Stimulated activated CD4-positive, alpha-beta T cell treated with anti-CD3 and anti-CD28 coated beads, Interleukin-4, amount 100 ng/mL, for 48 hours (primary cell): ENCODE data around the gene MLLT1.
A peak's percentile ranks its signal among the peaks of the same experiment; 100 is the strongest.
"Not testable (repeated sequence)": the region's sequence is repeated elsewhere in the genome, so short reads cannot be mapped to it uniquely, and the experiment has no call there.

Source experiments
- DNase-seq, 2 donors: peaks; one replicate each; pipeline ENCODE4 v3.0.0-alpha.2; 2020; ENCODE audit warnings: low read depth in 2 of 2

The MLLT1 gene, protein sequence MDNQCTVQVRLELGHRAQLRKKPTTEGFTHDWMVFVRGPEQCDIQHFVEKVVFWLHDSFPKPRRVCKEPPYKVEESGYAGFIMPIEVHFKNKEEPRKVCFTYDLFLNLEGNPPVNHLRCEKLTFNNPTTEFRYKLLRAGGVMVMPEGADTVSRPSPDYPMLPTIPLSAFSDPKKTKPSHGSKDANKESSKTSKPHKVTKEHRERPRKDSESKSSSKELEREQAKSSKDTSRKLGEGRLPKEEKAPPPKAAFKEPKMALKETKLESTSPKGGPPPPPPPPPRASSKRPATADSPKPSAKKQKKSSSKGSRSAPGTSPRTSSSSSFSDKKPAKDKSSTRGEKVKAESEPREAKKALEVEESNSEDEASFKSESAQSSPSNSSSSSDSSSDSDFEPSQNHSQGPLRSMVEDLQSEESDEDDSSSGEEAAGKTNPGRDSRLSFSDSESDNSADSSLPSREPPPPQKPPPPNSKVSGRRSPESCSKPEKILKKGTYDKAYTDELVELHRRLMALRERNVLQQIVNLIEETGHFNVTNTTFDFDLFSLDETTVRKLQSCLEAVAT

DNA sequence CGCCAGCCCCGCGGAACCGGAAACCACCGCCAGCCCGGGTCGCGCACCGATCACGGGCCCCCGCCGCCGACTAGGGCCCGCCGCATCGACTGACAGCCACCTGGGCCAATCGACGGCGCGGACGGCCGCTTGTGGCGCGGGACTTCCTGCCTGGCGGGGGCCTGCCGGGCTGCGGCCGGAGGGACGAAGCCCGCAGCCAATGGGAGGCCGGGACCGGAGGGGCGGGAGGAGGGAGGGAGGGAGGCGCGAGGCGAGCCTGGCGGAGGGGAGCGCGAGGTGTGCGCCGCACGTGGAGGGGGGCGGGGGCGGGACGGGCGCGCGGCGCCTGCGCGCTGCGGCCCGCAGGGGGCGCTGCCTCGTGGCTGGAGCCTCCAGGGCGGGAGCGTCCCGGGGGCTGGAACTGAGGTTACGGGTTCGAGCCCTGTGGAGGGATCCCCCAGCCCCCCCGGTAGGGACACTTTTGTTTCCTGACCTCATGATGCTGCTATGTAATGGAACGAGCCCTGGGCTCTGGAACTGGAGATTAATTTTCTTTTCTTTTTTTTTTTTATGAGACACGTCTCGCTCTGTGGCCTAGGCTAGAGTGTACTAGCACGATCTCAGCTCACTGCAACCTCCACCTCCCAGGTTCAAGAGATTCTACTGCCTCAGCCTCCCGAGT is at the start of gene MLLT1:
Gene MLLT1, minus strand, starts transcription at position 45 of the 661 bp plus-strand sequence. CDS start 191 bp downstream, outside the sequence.
- DNase-seq: peak; percentile 93 to 97

DNA sequence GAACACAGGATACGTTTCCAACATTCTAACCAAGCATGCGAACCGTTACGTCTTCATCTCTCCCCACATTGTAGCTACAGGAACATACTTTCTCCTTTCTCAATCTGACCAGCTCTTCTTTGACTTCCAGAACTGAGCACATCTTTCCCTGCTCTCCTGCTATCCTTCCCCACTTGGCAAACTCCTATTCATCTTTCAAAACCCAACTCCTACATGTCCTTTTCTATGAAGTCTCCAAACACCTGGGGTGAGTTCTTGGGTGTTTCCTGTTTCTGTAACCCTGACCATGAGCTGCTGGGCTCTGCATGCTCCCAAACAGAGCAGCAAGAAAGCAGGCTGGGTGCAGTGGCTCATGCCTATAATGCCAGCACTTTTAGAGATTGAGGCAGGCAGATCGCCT is 47.0 kb upstream of the MLLT1 start:
- DNase-seq: no peak

DNA sequence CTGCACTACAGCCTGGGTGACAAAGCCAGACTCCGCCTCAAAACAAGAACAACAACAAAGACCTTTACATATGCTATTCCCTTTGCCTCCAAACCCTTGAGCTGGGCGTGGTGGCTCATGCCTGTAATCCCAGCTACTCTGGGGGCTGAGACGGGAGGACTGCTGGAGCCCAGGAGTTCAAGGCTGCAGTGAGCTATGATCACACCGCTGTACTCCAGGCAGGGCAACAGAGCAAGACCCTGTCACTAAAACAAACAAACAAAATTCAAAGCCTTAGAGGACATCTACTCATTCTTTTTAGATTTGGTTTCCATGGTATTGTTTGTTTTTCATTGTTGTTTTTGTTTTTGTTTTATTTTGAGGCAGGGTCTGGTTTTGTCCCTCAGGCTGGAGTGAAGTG is 45.8 kb upstream of the MLLT1 start:
- no peak for DNase-seq

DNA sequence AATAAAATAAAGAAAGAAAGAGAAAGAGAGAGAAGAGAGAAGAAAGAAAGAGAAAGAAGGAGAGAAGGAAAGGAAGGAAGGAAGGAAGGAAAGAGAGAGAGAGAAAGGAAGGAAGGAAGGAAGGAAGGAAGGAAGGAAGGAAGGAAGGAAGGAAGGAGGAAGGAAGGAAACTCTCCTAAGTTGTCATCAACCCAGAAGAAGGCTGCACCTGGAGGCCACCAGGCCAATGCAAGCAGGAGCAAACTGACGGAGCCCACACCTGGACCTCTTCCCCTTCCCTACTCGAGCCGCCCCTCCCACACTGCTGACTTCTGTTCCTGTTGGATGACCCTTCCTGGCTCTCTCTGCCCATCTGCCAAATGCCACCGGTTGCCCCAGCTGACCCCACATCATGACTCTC is 45.0 kb upstream of the MLLT1 start:
- no peak for DNase-seq

DNA sequence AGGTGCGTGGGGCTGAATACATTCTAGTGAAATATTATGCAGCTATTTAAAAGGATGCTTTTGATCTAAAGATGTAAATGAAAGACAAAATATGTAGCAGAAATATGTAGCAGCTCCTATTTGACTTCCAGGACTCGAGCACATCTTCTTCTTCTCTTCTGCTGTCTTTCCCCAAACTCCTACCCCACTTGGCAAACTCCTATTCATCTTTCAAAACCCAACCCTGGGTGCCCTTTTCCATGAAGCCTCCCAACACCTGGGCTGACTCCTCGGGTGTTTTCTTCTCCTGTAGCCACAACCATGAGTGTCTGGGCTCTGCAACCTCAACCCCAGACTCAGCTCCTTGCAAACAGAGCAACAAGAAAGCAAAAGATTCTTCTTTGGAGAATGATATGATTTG is 42.5 kb upstream of the MLLT1 start:
- DNase-seq: no peak

DNA sequence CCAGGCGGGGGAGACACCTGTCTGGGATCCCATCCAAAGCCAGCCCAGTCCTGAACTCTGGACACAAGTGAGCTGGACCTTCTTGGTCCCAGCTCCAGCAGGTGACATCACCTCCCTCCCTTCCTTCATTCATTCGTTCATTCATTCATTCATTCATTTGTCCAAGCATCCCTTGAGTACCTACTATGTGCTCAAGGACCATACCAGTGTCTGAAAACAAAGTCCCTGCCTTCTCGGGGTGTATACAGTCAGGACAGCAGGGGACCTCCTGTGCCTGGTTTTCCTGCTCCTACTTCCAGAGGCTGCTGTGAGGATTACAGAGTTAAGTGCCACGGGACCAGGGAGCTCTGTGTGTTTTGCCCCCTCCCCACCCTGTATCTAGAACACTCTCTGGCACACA is 39.6 kb upstream of the MLLT1 start:
- no peak for DNase-seq

DNA sequence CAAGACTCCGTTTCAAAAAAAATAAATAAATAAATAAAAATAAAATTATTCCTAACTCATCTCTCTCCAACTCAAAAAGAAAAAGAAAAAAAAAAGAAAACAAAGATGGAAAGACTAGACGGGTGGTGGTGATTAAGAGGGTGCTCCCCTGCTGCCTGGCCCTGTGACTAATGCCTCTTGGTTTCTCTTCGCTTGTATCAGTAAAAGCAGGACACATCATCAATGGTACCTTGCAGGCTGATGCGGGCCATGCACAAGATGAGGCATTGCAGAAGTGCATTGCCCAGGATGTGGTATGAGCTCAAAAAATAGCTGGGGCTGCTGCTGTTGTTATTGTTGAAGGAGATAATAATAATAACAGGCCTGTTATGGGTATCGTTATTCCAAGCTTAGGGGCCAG is 39.0 kb upstream of the MLLT1 start:
- peak in 1 of 2 donors; percentile 8 for DNase-seq

DNA sequence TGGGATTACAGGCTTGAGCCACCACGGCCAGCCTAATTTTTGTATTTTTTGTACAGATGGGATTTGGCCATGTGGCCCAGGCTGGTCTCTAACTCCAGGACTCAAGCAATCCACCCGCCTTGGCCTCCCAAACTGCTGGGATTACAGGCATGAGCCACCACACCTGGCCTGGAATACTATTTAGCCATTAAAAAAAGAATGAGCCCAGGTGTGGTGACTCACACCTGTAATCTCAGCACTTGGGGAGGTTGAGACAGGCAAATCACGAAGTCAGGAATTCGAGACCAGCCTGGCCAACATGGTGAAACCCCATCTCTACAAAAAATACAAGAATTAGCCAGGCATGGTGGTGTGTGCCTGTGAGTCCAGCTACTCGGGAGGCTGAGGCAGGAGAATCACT is 35.9 kb upstream of the MLLT1 start:
- not testable (repeated sequence) for DNase-seq

DNA sequence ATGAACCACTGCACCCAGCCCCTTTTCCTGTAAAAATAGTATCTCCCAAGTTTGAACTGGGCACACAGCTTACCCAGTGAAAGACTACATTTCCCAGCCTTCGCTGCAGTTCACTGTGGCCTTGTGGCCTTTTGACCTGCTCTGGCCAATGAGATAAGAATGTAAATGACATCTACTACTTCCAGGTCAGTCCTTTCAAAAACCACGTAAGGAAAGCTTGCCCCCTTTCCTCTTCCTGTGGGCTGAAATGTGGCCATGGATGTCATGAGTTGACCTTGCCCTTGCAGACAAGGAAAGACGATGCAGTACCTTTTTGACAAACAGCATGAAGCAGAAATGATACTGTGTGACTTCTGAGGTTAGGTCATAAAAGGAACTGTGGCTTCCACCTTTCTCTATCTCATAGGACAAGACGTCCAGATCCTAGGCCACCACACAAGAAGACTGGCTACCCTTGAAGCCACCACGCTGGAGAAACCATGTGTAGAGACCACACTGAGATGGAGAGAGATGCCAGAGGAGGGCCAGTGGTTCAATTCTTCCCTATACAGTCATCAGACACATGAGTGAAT is 33.7 kb upstream of the MLLT1 start:
- no peak for DNase-seq

DNA sequence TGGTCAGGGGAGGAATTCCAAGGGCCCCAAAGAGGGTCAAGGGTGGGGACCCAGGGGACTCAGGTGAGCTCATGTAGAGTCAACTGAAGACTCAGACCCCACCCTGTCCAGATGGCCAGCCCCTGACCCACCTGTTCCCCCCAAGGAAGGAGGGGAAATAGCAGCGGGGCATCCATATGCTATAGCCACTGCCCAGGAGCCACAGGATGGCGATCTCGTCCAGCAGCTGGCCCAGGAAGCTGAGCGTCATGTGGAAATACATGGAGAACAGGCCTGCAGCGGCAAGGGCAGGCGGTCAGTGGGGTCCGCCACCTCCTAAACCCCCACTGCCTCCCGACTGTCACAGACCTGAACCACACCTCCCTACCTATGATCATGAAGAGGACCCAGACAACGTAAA is 32.2 kb upstream of the MLLT1 start:
- no peak for DNase-seq

DNA sequence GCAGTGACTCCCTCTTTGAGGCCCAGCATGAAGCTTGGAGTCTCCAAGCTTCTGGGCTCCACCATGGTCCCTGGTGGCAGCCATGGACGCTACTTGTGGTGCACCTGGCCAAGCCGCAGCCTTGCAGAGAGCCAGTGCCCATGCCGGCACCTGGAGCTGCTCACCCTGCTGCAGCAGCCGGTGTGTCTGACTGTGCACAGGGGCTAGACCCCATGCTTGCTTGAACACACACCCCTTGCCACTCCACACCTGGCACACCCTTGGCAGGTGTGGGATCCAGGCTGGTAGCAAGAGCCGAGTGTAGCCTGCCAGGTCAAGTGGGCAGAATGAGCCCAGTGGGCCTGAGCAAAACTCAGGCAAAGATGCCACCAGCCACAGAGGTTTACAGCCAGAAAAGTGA is 18.6 kb upstream of the MLLT1 start:
- DNase-seq: no peak

DNA sequence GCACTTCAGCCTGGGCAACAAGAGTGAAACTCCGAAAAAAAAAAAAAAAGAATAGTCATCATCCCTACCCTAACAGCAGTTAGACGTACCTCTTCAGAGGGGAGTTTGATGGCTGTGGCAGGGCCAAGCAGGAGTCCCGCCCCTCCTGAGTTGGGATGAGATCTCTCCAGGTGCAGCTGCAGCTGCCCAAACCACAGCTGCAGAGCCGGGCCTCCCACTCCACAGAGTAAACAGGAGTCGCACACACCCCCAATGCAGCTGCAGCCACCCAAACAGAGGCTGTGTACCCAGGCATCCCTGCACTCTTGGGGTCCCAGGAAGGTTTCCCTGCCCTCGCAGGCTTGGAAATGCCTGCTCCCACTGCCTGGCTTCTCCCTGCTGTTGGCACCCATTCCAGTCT is 17.4 kb upstream of the MLLT1 start:
- no peak for DNase-seq

DNA sequence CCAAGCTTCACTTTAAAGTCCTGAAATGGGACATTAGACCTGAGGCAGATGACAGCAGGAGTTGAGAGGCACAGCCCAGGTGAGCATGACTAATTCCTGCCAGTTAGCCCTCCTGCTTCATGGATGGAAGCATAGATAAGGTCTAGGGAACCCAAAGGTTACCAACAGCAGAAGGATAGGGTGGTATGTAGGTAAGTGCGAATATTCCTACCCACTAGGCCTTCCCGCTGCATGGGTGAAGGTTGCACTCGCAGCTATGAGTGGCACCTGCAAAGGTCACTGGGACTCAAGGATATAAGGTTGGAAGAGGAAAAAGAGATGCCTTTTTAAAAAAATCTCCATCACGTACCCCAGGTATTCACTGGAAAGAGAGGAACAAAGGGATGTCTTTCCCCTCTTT is 12.2 kb upstream of the MLLT1 start:
- no peak for DNase-seq

DNA sequence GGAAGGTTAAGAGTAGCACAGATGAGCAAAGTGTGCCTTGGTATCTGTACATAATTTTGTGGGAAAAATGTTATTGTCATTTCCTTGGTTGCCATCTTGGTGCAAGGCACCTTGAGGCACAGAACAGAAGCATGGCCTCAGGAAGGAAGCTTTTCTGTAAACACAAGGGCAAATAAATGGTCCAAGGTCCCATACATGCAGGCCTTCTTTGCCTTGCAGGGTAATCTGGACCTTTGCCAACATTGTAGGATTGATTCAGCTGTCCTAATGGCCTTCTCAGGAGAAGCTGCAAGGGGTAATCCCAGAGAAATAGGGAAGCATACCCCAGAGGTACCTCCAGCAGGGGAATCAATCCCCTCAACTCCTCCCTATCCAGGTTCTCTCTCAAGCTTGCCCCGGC is 9.0 kb upstream of the MLLT1 start:
- no peak for DNase-seq

DNA sequence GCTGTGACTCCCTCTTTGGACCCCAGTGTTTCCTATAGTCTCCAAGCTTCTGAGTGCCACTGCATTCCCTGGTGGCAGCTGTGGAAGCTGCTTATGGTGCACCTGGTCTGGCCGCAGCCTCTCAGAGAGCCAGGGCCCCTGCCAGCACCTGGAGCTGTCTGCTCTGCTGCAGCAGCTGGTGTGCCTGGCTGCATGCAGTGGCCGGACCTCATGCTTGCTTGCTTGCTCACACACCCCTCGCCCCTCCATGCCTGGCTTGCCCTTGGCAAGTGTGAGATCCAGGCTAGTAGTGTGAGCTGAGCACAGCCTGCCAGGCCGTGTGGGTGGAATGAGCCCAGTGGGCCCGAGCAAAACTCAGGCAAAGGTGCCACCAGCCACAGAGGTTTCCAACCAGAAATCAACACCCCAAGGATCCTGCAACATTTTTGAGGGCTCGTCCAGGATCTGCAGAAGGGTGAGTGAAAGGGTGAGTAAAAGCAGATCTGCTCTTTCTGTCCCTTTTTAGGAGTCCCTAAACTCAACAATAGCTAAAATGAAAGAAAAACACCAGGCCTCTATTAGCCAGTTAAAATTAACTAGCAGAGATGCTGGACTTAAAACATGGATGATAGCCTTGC is 7.6 kb upstream of the MLLT1 start:
- DNase-seq: no peak

DNA sequence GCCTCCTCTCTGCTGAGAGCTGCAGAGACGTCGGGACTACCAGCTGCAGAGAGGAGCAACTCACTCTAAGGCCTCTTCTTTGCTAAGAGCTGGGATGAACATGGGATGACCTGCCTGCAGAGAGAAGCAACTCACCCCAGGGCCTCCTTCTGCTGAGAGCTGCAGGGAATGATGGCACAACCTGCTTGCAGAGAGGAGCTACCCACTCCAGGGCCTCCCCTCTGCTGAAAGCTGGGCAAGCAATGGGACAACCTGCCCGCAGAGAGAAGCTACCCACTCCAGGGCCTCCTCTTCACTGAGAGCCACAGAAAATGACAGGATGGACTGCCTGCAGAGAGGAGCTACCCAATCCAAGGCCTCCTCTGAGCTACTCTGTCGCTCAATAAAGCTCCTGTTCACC is 6.9 kb upstream of the MLLT1 start:
- no peak for DNase-seq

DNA sequence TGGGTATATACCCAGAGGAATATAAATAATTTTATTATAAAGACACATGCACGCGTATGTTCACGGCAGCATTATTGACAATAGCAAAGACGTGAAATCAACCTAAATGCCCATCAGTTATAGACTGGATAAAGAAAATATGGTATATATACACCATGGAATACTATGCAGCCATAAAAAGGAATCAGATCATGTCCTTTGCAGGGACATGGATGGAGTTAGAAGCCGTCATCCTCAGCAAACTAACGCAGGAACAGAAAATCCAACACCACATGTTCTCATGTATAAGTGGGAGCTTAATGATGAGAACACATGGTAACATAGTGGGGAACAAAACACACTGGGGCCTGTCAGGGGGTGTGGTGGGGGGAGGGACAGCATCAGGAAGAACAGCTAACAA is 2.6 kb upstream of the MLLT1 start:
- not testable (repeated sequence) for DNase-seq

DNA sequence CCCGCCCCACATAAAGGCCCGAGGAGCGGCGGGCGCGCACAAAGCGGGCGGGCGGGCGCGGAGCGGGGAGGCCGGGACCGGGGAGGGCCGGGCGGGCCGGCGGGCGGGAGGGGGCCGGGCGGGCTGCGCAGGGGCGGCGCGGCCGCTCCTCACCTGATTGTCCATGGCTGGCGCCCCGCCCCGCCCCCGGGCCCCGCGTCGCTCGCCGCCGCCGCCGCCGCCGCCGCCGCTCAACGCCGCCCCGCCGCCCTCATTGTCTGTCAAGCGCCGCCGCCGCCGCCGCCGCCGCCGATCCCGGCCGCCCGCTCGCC is 200 bp downstream of the MLLT1 start:
- DNase-seq: no peak

DNA sequence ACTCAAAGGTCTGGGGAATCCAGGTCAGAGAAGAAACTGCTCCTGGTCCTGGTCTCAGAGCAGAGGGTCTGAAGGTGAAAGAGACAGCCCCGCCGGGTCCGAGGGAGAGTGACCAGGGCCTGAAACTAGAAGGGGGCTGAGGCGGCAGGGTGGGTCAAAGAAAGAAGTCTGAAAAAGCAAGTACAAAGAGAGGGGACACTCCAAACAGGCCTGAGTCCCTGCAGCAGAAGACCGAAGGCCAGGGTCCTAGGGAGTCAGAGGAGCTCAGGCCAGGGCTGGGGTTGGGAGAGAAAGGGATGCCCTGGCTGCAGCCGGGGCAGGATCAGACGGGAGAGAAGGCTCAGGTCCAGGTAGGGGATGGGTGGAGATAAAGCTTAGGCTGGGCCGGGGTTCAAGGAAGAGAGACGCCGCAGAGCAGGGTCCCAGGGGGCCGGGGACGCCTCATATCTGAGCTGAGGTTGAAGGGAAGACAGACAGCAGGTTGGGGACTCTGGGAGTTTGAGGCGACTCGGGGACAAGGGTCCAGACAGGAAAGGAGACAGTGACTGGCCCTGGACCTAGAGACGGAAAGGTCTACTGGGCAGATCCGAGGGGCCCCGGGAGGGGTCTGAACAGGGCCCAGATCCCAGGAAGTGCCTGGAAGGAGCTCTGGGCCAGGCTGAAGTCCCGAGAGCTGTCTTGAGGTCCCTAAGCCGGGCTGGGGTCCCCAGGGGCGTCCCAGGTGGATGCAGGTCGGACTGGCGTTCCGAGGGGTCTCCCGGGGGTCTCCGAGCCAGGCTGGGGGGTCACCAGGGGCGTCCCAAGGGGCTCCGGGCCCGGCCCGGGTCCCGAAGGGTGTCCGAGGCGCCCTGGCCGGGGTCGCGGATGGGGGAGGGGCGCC is 795 bp downstream of the MLLT1 start:
- no peak for DNase-seq

DNA sequence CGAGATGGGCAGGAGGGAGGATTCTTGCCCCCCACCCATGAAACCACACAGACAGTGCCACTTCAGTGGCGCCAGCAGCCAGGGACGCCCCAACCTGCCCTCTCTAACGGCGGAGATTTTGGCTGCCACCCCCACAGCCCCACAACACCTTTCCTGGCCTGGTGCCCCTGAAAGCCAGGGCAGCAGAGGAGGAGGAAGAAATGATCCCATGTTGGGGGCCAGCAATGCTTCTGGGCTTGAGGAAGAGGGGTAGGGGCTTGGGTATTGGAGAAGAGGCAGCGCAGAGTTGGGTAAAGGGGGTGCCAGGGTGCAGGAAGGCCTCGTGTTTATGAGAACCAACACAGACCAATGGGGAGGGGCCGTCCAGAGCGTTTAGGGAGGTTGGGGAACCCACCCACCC is 1.7 kb downstream of the MLLT1 start:
- DNase-seq: no peak

DNA sequence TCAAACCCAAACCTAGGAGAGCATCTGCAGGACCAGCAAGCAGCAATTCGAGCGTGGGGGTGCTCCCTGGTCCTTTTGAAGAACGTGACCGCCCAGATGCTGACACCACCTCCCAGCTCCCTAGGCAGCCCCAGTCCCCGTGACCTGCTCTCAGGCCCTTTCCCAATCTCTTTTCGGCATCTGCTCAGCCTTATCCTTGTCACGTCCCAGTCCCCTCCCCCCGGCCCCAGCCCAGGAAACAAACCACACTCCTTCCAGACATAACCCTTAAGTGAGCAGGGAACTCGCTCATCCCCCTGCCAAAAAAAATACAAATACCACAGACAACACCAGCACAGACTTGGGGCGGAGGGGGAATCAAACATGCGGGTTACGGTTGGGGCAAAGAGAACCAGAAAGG is 3.3 kb downstream of the MLLT1 start:
- no peak for DNase-seq
